ENCODE results near the gene ARSK.

- TF ChIP-seq CTCF (IDR thresholded peaks at IDR 0.05): no peak
- no peak for TF ChIP-seq POLR2A (IDR thresholded peaks at IDR 0.05)
These were observed 93.3 kb downstream of the ARSK start for GRCh38 chr5:95647886-95648860.
